Cardiac septum (tissue), 1 donor: Measurements from ENCODE around the gene IL1RL2. TPM values are rescaled to one million over a fixed set of nuclear protein-coding genes. Genes with fewer than 3 reads are reported as not detected.

Source experiments
- DNase-seq: peaks from one replicate; pipeline ENCODE4 v3.0.0-alpha.2; 2020; ENCODE audit warnings: low spot score
- intact Hi-C: fragments of 100-400 bp; cut with DNase I; formaldehyde crosslinking; loops from one replicate; pipeline ENCODE4 v1.14.0; 2022
- total RNA-seq: library from RNA; stranded (reverse); fragmentation: NEBNext Ultra II Directional; extraction: Animal tissue kit (Norgen Biotek cat#: 25700); gene quantifications from one replicate; pipeline ENCODE4 v1.2.1, GENCODE V29; 2021
- donor health status: DM: no; HTN: no; CAD: no.

IL1RL2 gene
- total RNA-seq, 1 donor from 2014 or later, result 0.35 TPM

DNA sequence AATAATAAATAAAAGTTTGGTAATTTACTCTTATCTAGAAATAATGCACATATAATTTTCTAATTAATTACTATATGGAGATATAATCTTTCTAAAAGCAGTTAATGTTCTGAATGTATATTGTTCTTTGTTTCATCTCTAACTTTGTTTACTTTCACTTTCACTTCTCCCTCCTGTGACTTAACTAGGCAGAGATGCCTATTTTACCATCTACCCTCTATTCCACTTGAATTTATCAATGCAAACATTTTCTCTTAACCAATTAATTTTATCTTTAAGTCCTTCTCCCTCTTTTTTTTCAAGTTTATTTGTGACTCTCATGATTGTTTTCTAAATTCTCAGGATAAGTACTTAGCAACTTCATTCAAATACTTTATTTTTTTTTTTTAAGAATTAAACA, 69.5 kb downstream of the IL1RL2 start:
- no peak for DNase-seq
- intact Hi-C loops, result no loop called here

DNA sequence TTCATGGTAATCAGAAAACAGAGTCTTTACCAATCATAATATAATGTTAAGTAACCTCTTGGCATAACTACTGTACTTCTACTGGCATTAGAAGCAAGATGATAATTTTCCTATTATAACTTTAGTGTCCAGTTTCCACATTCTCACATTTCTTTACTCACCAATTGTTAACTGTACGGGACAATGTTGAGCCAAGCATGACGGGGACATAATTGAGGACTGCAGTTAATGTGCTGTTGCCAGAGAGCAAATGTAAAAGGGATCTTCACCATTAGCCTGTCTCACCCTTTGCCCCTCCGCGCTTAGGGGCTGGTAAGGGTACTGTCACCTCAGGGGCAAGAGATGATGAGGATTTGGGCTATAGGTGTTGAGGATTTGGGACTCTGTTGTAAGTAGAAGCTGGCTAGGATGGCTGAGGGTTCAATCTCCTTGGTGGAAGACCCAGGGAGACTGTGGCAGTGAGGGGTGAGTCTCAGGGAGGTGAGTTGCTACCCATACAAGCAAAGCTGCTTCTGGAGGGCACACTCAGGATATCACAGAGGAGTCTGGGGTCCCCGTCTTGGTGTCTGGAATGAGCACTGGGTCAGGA, 70.1 kb downstream of the IL1RL2 start:
- intact Hi-C loops, result no loop called here
- DNase-seq, result no peak

DNA sequence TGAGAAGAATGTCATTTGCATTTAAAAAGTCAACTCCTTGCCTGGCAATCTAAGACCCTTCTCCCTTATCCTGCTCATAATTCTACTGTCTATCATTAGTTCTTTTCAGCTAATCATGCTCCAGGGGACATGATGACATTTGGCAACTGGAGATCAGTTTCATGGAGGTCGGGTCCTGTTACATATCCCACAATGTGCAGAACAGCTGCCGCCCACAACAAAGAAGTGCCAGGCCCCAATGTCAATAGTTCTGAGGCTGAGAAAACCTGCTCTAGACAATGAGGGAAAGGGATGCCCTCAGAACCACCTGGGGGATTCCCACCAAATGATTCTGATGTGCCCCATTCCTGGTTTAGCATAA, 71.2 kb downstream of the IL1RL2 start:
- no peak for DNase-seq

DNA sequence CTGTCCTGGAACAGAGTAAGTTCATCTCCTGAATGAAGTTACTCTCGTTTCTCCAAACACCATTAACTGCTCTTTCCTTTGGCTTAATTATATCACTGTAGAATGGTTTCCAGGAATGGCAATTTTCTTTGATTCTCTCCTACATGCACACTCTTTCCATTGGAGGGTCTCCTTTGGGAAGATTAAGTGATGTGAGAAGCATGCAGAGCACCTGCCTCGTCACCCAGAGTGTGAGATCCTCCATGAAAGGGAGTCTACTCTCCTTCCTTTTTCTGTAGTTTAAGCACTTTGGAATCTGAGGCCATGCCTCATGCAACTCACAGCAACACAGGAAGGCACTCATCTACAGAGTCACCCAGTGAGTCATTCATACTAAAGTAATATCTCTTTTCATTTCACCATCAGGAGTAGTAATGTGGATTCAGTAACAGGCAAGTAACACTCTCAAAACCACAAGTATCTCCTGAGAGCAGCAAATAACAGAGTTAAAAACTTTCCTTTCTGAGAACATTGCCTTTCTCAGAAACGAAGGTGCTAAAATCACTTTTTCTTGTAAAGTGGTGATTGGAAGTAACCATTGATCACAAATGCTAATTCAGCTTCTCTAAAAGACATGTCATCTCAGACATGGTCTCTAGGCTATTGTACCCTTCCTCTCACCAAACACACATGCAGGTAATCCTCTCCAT, 71.7 kb downstream of the IL1RL2 start:
- intact Hi-C loops, result no loop called here
- DNase-seq, result no peak

More for the DNA sequence above, 71.2 kb downstream of the IL1RL2 start:
- intact Hi-C loops, result no loop called here

DNA sequence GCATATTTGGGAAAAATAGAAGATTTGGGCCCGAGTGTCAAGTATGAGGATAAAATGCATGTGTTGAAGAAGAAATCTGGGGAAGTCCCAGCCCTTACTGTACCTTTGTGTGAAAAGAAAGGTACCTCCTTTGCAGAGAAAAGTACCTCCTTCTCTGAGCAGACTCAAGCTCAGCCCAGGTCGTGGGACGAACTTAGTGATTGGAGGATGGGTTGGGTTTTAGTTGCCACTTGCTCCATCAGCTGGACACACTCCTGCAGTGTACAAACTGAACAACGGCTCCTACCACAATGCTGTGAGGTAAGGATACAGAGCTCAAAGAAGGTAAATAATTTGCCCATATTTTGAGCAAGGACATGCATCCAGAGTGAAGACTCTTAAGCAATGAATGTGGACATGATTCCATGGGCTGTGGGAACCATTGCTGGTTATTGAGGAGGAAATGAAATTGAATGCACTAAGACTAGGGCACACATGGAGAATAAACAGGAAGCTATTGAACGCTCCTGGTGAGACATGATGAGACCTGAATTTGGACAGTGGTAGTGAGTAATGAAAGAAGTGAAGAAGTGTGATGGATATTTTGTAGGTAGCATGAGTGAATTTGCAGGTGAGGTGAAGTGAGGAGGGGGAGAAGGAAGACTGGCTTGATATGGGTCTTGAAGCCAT, 74.8 kb downstream of the IL1RL2 start:
- intact Hi-C loops, result no loop called here
- DNase-seq, result no peak

DNA sequence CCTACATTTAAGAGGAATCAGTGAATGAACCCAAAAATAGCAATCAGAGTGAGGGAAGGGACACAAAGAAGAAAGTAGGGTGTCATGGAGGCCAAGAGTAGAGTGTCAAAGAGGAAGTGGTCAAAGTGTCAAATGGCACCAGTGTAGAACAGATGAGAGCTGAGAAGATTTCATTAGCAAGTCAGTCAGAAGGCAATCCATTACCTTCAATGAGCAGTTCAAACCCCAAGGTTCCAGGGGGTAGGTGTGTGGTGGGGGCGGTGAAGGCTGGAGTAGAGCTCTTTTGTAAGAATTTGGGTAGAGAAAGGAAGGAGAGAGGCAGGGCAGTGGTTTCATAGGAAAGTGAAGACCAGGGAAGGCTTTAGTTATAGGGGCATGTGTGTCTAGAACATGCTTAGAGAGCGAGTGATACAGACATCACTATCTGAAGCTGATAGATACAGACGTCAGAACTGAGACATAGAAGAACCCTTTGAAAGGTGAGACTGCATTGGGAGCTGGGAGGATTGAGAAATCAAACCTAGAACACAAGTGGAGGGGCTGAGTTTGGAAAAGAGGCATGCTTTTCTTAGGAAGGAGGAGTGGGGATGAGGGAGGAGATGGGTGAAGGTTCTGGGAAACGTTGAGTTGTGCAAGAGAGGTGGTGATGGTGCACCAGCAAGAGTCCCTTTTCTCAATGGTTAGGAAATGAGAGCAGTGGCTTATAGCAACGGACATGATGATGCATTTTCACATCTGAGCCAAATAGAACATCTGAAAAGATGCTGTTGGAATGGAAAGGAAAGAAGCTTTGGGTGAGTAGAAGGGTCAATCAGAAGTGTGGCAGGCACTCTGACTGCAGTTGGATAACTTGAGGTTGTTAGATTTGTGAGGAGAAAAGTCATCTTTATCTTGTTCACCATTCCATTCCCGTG, 75.7 kb downstream of the IL1RL2 start:
- intact Hi-C loops, result no loop called here
- no peak for DNase-seq

DNA sequence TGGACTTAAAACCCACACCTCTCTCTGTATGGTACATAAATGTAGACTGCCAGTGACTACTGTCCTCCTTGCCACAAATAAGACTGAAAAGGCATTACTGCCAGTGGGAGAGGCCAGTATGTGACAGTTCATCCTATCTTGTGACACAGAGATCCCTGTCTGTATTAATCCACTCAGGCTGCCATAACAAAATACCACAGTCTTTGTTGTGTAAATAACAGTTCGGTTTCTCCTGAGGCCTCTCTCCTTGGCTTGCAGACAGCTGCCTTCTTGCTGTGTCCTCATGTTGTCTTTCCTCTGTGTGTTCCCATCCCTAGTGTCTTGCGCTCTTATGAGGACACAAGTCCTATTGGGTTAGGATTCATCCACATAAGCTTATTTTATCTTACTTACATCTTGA, 78.1 kb downstream of the IL1RL2 start:
- no peak for DNase-seq
- intact Hi-C loops, result no loop called here

DNA sequence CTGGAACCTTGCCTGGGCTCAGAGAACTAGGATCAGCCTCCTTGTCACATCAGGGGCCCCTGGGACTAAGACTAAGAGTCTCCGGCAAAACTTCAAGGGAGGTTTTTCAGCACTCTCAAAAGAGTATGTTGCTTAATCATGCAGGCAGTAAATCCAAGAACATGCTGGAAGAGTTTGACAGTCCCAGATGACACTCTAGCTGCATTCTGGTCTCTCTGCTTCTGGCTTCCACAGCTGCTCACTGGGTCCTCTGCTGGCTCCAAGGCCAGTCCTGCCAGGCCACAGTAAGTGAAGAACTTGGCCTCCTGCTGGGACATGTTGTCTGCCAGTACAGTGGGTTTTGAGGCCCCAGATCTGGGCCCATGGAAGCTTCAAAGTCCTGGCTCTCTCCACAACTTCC, 79.4 kb downstream of the IL1RL2 start:
- intact Hi-C loops, result no loop called here
- DNase-seq, result no peak

DNA sequence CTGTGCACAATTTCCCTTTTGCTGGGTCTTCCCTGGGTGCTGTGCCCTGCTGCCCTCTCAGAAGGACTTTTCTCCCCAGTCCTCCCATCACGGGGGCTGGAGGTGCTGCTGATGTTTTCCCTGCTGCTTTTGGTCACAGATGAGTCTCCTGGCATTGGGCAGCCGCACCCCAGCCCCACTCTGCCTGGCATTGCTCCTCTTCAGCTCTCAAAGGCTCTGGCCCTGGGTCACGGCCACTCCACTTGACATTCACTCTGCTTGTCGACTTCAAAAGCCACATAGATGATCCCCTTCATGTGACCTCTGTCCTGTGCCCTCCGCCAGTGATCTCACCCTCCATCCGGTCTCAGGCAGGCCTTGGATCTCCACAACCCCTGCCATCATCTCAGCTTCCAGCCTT, 81.0 kb downstream of the IL1RL2 start:
- intact Hi-C loops, result no loop called here
- DNase-seq, result no peak

DNA sequence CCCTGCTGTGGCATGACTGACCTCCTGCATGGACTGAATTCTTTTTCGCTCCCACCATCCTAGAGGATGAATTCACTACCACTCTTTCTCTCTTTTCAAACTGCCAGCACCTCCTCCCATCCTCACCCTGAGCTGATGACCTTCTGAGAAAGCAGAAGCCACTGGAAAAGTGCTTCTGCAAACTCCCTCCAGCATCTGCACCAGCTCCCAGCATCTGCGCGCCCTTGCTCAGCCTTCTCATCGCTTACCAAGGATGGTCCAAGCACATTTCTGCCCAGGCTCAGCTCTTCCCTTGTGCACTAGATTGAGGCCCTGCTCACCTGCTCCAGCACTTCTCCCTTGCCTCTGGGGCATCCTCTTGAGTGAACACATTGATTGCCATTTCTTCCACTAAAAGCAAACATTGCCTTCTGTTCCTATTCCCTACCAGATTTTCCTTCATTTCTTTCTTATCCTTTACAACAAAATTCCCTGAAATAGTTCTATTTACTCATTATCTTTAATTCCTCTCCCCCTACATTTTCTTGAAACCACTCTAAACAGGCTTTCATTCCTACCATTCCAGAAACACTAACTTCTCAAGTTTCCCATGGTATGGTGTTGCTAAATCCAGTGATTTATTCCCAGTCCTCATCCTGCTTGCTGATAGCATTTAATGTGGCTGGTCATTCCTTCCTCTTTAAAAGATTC, 81.8 kb downstream of the IL1RL2 start:
- intact Hi-C loops, result no loop called here
- DNase-seq, result no peak

DNA sequence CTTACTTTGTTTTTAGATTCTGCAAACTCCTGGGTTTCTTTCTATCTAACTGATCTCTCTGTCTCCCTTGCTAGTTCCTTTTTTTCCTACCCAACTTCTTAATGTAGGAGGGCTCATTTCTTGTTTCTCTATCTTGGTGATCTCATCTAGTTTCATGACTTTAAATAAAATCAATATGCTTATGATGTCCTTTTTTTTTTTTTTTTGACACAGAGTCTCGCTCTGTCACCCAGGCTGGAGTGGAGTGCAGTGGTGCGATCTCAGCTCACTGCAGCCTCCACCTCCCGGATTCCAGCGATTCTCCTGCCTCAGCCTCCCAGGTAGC, 82.3 kb downstream of the IL1RL2 start:
- intact Hi-C loops, result no loop called here
- no peak for DNase-seq

DNA sequence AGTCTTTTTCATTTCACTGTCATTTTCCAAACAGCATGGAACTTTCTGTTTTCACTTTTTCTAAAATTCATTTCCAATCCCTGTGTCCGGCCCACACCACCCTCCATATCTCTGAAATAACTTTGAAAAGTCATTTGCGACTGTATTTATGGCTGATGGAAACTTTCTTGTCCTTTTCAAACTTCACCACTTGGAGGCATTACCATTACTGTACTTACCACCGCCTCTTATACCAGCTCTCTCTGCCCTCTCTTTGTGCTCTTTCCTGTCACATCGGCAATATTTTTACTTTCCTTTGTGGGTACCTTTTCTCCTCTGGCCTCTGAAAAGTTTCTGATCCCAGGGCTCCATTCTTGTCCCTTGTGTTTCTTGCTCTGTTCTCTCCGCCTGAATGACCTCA, 85.0 kb downstream of the IL1RL2 start:
- intact Hi-C loops, result no loop called here
- no peak for DNase-seq

DNA sequence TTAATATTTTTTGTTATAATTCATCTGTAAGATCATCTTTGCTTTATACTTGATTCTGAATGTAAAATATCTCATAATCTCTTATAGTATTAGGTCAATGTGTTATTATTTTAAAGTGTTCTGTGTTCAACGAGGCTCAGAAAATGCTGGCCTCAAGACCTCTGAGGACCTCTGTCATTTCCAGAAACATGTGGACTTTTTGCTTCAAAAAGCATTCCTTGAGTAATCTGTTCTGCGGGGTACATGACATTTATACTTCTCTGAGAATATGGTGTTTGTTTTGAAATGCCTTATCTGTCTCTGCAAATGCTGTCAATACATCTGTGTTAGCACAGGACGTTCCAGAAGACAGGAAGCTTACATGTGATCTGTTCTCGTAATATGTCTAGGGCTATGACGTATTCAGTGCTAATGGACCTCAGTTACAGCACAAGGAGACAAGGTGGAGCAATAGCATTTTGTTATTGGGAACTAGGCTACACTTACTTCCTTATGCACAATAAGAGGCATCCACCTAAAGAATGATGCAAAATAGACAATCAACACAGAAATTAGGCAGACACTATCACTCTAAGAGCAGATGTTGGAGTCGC, 86.9 kb downstream of the IL1RL2 start:
- DNase-seq, result no peak
- intact Hi-C loops, result no loop called here

DNA sequence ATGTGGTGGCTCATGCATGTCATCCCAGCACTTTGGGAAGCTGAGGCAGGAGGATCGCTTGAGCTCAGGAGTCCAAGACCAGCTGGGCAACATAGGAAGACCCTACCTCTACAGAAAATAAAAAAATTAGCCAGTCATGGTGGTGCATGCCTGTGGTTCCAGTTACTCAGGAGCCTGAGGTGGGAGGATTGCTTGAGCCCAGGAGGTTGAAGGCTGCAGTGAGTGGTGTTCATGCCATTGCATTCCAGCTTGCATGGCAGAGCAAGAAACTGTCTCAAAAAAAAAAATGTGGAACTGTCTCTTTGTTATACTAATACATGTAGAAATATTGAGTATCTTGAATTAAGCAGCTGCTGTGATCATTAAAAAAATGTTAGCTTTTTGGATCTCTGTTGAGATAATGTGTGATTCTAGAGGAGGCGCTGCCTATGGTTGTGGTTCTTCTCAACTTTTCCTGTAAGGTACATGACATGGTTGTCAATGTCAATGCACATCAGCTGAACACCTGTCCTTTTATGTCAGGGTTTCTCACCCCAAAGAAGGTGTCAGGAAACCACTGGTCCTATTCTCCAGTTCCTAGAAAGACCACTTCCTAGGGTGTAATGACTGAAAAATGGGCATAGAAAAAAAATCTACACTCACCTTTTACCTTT, 89.9 kb downstream of the IL1RL2 start:
- intact Hi-C loops, result no loop called here
- DNase-seq, result no peak

DNA sequence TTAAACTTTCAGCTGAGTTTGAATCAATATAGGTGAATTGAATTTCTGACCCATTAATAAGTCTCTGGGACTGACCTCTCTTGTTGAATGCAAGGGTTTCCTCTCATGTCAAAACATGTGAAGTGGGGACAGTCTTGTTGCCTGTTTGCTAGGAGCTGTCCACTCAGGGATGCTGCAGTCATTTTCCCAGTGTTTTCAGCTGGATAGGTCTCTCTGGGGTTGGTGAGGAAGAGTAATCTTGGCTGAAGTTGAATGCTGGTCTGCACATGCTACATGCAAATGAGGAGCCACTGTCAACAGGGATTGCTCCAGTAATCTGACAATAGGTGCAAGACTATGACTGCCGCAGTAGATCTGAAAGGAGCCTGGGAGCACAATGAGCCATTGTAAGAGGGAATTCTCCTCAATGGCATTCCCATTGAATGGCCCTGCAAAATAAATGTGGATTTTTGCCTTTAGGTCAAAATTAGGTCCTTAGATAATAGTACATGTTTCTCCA, 90.4 kb downstream of the IL1RL2 start:
- intact Hi-C loops, result no loop called here
- DNase-seq, result no peak

DNA sequence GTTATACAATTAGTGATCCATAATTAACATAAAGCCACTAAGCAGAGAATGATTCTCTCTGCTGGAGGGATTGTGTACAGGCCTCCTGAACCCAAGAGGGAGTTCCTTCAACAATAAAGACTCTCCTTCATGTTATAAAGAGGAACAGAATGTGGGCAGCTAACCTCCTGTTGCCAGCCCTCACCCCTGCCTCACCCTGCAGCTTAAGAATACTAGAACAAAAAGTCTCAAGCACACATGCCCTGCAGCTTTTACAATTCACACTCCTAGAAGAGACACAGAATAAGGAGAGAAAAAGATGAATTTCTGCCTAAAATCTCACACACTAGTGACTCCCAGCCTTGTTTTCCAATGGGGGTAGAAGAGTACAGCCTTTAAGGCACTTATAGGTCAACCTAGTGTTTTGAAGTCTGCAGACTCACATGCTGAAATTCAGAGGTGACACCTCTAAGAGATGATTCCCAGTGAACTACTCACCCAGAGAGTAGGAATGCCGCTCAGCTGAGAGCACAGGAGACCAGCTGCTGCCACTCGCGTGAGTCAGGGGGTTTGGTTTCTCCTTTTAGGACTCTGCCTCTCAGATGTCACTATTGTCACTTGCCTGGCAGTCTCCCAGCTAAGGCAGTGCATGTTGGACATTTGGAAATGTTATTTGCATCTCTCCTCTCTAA, 92.0 kb downstream of the IL1RL2 start:
- DNase-seq, result no peak
- intact Hi-C loops, result no loop called here

DNA sequence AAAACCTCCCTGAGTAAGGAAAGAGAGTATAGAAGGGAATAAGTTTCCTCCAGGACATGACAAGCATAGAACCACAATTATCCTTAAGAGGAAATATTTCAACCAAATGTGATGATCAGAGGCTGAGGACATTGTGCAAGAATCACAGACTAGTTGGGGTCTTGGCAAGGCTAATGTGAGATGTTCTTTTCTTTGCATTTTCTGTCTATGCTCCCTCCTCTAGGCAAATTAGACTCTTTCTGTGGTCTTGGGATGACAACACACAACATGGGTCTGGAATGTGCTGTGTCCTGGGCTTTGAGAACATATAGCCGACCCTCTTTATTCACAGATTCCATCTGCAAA, 92.5 kb downstream of the IL1RL2 start:
- no peak for DNase-seq
- intact Hi-C loops, result no loop called here

DNA sequence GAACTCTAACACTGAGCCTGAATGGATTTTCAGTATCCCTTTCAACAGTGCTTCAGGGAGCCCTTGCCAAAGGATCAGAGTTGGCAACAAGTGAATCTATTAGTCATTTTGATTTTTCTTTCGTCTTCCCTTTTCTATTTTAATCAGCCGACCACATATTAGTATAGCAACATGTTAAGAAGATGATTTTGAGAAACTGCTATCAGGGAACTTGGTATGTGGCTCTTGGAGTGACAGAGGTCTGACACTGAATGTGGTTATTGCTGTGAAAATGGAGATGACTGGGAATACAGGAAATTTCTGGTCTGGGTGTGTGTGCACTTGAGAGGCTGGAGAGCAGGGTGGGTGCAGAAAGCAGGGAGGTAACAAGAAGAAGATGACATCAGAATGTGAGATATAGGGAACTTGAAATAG, 95.9 kb downstream of the IL1RL2 start:
- DNase-seq, result no peak
- intact Hi-C loops, result no loop called here
